GM06990 (cell line): ENCODE measurements around the gene CDCA5.

ENCODE experiments used
- DNase-seq: peaks from one replicate; pipeline ENCODE4 v3.0.0-alpha.2; 2011; ENCODE audit not compliant: insufficient read length; ENCODE audit errors: extremely low read depth
- H3K27me3 ChIP-seq: replicated peaks from 2 replicates; pipeline ENCODE4 v1.6.0; 2011; ENCODE audit warnings: low read length; ENCODE audit not compliant: control insufficient read depth, insufficient read depth
- H3K36me3 ChIP-seq: 2 replicates; pipeline ENCODE4 v1.5.1; 2011; ENCODE audit warnings: low read length; ENCODE audit not compliant: control insufficient read depth, insufficient read depth
- H3K4me3 ChIP-seq: replicated peaks from 2 replicates; pipeline ENCODE4 v1.5.1; 2011; ENCODE audit warnings: low read depth, mild to moderate bottlenecking, control low read depth, low read length
- CTCF ChIP-seq: IDR thresholded peaks from 2 replicates; pipeline ENCODE4 v1.5.1; 2011; ENCODE audit warnings: low read length, control low read depth, mild to moderate bottlenecking, inconsistent platforms; ENCODE audit not compliant: insufficient read depth, poor library complexity, severe bottlenecking

Gene CDCA5

GRCh38 chr11:65089621-65090020 is 5.8 kb upstream of the CDCA5 start:
- Histone ChIP-seq H3K36me3 (peaks cover 26% of the 10 kb centered on the region), H3K27me3 (no peaks in the 10 kb centered on the region), H3K4me3 (no peak overlapping the region)
- DNase-seq: no peak
- no peak for TF ChIP-seq CTCF

GRCh38 chr11:65087827-65088226 is 4.0 kb upstream of the CDCA5 start:
- Histone ChIP-seq H3K27me3 (no peaks in the 10 kb centered on the region), H3K36me3 (peaks cover 26% of the 10 kb centered on the region), H3K4me3 (no peak overlapping the region)
- DNase-seq: no peak
- no peak for TF ChIP-seq CTCF

GRCh38 chr11:65087216-65087615 is 3.4 kb upstream of the CDCA5 start:
- H3K4me3 ChIP-seq: no peak overlapping the region
- no peak for DNase-seq
- no peak for TF ChIP-seq CTCF
- H3K27me3 ChIP-seq: no peaks in the 10 kb centered on the region
- peaks cover 26% of the 10 kb centered on the region for H3K36me3 ChIP-seq

DNA sequence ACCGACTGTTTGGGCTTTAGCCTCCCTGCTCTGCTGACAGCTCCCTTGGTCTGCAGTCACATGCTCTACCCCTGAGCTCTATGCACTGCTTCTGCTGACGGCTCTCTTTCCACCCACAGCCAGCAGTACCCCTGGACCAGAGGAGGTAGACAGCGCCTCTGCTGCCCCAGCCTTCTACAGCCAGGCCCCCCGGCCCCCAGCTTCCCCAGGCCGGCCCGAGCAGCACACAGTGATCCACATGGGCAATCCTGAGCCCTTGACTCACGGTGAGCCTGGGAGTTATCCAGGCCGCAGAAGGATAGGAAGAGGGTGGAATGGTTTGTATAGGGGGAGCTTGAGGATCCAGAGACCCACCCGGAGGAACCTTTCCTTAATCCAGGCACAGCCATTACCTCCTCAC is 3.0 kb upstream of the CDCA5 start:
- Histone ChIP-seq H3K36me3 (peaks cover 26% of the 10 kb centered on the region), H3K4me3 (no peak overlapping the region), H3K27me3 (no peaks in the 10 kb centered on the region)
- no peak for TF ChIP-seq CTCF
- DNase-seq: no peak

DNA sequence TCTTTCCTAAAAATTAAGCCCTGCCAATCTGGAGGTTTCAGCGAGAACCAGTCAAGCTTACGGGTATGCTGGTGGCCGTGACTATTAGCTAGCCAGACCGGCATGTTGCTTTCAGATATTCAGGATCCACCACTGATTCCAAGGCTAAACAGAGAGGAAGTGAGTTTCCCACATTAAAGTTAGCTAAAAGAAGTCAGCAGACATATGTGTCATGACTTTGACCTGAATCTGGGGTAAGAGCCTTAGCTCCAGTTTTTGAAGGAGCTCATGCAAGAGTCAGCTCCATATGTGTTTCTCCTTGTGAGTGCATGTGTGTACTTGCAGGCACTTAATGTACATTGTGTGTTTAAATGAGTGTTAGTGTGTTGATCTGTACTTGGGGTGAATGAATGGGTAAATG is 1.6 kb upstream of the CDCA5 start:
- H3K4me3 ChIP-seq: no peak overlapping the region
- no peak for TF ChIP-seq CTCF
- no peak for DNase-seq
- no peaks in the 10 kb centered on the region for H3K27me3 ChIP-seq
- H3K36me3 ChIP-seq: peaks cover 26% of the 10 kb centered on the region

DNA sequence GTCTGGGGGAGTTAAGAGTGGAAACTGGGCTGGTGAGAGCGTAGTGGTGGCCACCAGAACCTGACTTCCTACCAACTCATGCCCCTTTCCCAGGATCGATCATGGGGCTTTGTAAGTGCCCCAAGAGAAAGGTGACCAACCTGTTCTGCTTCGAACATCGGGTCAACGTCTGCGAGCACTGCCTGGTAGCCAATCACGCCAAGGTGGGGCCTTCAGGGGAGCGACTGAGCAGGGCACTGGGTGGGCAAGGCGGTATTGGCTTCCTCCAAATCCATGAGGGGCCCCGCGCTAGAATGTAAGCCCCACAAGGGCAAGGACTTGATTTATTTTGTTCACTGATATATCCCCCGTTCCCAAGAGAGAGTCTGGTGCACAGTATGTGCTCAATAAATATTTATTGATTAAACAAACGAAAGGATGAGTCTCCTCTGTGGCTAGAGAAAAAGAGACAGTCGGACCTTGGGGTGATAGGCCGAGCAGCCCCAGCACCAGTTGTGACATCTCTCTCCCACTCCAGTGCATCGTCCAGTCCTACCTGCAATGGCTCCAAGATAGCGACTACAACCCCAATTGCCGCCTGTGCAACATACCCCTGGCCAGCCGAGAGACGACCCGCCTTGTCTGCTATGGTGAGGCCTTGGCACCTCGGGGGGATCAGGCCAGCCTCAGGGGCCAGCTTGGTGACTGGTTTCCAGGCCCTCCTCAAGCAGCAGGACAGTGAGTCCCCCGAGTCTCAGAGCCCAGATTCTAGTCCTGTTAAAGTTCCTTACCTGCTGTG is 947 bp upstream of the CDCA5 start:
- Histone ChIP-seq H3K4me3 (peak overlapping the region; percentile 73), H3K27me3 (no peaks in the 10 kb centered on the region), H3K36me3 (peaks cover 29% of the 10 kb centered on the region)
- DNase-seq: no peak
- TF ChIP-seq CTCF: no peak
